ENCODE results near the gene KCNA5. TPM values are rescaled to one million over a fixed set of nuclear protein-coding genes. Genes with fewer than 3 reads are reported as not detected.

Gene KCNA5
- total RNA-seq, 2 donors from 2014 or later: not detected

GRCh38 chr12:5094551-5094950 lies 50.9 kb downstream of the KCNA5 start:
- no peak for ATAC-seq (replicated peaks)
- no peaks in the 10 kb centered on the region for H3K9me3 Mint-ChIP-seq
- no peak overlapping the region for H3K4me3 Mint-ChIP-seq
- H3K36me3 Mint-ChIP-seq (ENCODE audit: low read depth): no peaks in the 10 kb centered on the region
- peaks cover 22% of the 10 kb centered on the region for H3K27me3 Mint-ChIP-seq
- H3K27ac Mint-ChIP-seq: no peak overlapping the region
- no peaks in the 10 kb centered on the region for H3K4me1 Mint-ChIP-seq

- Mint-ChIP-seq H3K27me3 (peaks cover 22% of the 10 kb centered on the region), H3K9me3 (no peaks in the 10 kb centered on the region), H3K36me3 (ENCODE audit: low read depth) (no peaks in the 10 kb centered on the region), H3K4me1 (no peaks in the 10 kb centered on the region), H3K4me3 (no peak overlapping the region), H3K27ac (no peak overlapping the region)
- ATAC-seq (replicated peaks): no peak
Observed at GRCh38 chr12:5094986-5095385, 51.3 kb downstream of the KCNA5 start.

Other genes starting within 250 kb of the KCNA5 start
- not detected for gene KCNA1, start 134.0 kb upstream of the KCNA5 start, total RNA-seq